ENCODE measurements around the gene WRAP73. TPM values are rescaled to one million over a fixed set of nuclear protein-coding genes. Genes with fewer than 3 reads are reported as not detected.

WRAP73 gene
- total RNA-seq, 1 donor from 2014 or later: 14.4 TPM

DNA sequence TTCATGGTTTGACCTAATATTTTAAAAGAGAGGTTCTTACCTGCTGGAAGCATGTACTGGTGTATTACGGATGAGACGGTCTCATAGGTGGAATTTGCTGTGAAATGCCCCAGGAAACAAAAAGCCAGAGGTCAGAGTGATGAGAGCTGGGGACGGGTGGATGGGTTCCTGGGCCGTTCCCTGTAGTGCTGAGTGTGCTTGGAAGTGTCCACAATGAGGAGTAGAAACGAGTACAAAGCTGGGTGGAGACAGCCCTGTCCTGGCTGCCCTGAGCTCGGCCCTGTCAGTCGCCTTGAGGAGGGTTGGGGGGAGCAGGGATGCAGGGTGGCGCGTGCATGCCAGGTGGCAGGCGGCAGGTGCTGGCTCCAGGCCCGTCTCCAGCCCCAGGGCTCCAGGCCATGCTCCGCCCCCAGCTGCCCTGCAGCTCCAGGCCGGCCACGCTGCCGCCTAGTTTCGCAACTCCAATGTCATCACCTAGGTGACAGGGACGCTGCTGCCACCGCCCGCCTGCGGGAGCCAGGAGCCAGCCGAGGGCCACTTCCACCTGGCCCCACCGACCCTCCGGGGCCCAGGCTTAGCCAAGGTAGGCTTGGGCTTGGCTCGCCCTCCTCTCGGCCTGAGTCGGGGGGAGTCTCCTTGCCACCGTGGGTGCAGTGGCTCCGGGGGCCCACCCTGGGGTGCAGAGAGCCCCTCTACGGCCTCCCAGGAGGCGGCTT is 18.8 kb upstream of the WRAP73 start:
- intact Hi-C loops (cut with DNase I): no loop called here
- DNase-seq (ENCODE audit: low spot score in 2 of 2): no peak
- H3K36me3 ChIP-seq: no peaks in the 10 kb centered on the region
- TF ChIP-seq, protein P1, sequence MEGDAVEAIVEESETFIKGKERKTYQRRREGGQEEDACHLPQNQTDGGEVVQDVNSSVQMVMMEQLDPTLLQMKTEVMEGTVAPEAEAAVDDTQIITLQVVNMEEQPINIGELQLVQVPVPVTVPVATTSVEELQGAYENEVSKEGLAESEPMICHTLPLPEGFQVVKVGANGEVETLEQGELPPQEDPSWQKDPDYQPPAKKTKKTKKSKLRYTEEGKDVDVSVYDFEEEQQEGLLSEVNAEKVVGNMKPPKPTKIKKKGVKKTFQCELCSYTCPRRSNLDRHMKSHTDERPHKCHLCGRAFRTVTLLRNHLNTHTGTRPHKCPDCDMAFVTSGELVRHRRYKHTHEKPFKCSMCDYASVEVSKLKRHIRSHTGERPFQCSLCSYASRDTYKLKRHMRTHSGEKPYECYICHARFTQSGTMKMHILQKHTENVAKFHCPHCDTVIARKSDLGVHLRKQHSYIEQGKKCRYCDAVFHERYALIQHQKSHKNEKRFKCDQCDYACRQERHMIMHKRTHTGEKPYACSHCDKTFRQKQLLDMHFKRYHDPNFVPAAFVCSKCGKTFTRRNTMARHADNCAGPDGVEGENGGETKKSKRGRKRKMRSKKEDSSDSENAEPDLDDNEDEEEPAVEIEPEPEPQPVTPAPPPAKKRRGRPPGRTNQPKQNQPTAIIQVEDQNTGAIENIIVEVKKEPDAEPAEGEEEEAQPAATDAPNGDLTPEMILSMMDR (IDR thresholded peaks at IDR 0.05): no peak
- no peak overlapping the region for H3K4me3 ChIP-seq
- no peaks in the 10 kb centered on the region for H3K9me3 ChIP-seq
- H3K27me3 ChIP-seq: no peaks in the 10 kb centered on the region
- no peak overlapping the region for H3K27ac ChIP-seq
- H3K4me1 ChIP-seq: no peaks in the 10 kb centered on the region

- no peaks in the 10 kb centered on the region for H3K36me3 ChIP-seq
- TF ChIP-seq, protein P1 (IDR thresholded peaks at IDR 0.05): no peak
- no peak overlapping the region for H3K27ac ChIP-seq
- H3K9me3 ChIP-seq: no peaks in the 10 kb centered on the region
- intact Hi-C loops (cut with DNase I): no loop called here
- H3K27me3 ChIP-seq: no peaks in the 10 kb centered on the region
- H3K4me1 ChIP-seq: no peaks in the 10 kb centered on the region
- no peak overlapping the region for H3K4me3 ChIP-seq
- no peak for DNase-seq (ENCODE audit: low spot score in 2 of 2)
Measured at GRCh38 chr1:3668148-3668547, 18.2 kb upstream of the WRAP73 start.

DNA sequence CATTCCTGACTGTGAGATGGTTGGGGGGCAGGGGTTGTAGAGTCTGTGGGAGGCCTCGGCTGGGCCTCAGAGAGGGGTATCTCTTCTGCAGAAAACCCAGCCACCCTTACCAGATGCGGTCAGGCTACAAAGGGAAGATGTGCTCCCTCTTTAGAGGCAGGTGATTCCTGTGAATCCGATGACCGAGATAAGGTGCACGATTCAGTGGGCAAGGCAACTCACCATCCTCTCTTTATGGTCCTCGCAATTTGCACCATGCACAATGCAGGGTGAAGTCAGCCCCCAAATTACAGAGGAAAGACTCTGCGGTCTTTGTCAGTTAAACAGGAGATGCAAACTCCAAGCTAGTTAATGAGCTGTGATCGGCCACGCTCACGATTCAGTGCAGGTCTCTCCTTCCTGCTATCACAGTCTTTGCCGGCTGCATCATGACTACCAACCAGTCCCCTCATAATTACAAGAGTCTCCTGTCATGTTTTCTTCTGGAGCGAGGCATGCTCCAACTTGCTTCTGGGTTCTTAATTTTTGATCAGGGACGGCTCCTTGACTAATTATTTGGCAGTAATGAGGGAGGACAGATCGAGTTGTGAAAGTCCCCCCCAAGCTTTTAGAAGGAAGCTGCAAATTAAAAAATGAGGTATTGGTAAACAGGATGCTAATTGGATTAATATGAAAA is 14.9 kb upstream of the WRAP73 start:
- Histone ChIP-seq H3K27me3 (no peaks in the 10 kb centered on the region), H3K4me3 (no peak overlapping the region), H3K9me3 (no peaks in the 10 kb centered on the region), H3K4me1 (no peaks in the 10 kb centered on the region), H3K27ac (no peak overlapping the region), H3K36me3 (no peaks in the 10 kb centered on the region)
- DNase-seq (ENCODE audit: low spot score in 2 of 2): no peak
- TF ChIP-seq, protein P1 (IDR thresholded peaks at IDR 0.05): no peak
- intact Hi-C loops (cut with DNase I): no loop called here

- no peaks in the 10 kb centered on the region for H3K9me3 ChIP-seq
- intact Hi-C loops (cut with DNase I): no loop called here
- no peak for DNase-seq (ENCODE audit: low spot score in 2 of 2)
- H3K4me1 ChIP-seq: no peaks in the 10 kb centered on the region
- TF ChIP-seq, protein P1 (IDR thresholded peaks at IDR 0.05): no peak
- no peaks in the 10 kb centered on the region for H3K36me3 ChIP-seq
- H3K27me3 ChIP-seq: no peaks in the 10 kb centered on the region
- H3K27ac ChIP-seq: no peak overlapping the region
- no peak overlapping the region for H3K4me3 ChIP-seq
Measured at GRCh38 chr1:3663999-3664699, 14.2 kb upstream of the WRAP73 start.

DNA sequence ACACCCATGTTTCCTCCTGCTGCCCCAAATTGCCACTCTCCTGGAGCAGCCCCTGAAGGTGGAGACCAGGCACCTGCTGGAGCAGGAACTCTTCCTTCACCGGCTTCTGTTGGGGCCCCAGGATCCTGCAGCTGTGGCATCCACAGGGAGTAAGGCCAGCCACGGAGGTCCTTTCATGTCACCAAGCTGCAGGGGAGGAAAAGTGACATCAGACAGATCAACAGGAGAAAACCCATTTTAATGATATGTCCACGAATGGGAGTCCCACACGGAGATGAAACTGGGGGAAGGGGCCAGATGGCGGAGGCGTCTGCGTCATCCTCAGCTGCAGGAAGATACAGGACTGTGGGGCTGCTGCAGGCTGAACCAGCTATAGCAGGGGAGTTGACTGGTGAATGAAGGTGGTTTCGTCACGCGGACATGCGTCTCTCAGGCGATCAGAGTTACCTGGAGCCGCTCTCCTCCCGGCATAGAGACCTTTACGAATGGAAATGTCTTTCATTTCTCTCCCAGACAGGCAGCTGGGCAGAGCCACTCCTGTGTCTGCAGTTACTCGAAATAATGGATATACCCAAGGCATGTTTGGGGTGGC is 12.3 kb upstream of the WRAP73 start:
- no peaks in the 10 kb centered on the region for H3K27me3 ChIP-seq
- TF ChIP-seq, protein P1 (IDR thresholded peaks at IDR 0.05): no peak

More for the DNA sequence above, 12.3 kb upstream of the WRAP73 start:
- Histone ChIP-seq H3K4me1 (no peaks in the 10 kb centered on the region), H3K27ac (no peak overlapping the region), H3K4me3 (no peak overlapping the region), H3K36me3 (no peaks in the 10 kb centered on the region), H3K9me3 (no peaks in the 10 kb centered on the region)
- intact Hi-C loops (cut with DNase I): no loop called here
- no peak for DNase-seq (ENCODE audit: low spot score in 2 of 2)
